Activated T-cell treated with anti-CD3 and anti-CD28 coated beads, Interleukin-2, amount 50 U/mL, for 24 hours (primary cell): ENCODE results near the gene FAM20A.
"Not testable (repeated sequence)": the region's sequence is repeated elsewhere in the genome, so short reads cannot be mapped to it uniquely, and the experiment has no call there.

Experiments used
- DNase-seq: peaks from one replicate; pipeline ENCODE4 v3.0.0-alpha.2; 2020
- H3K27ac Mint-ChIP-seq: 2 replicates; pipeline ENCODE4 v1.8.0; 2020; ENCODE audit warnings: mild to moderate bottlenecking, mixed read lengths
- H3K27me3 Mint-ChIP-seq: 2 replicates; pipeline ENCODE4 v1.8.0; 2020; ENCODE audit warnings: mixed read lengths
- H3K36me3 Mint-ChIP-seq: 2 replicates; pipeline ENCODE4 v1.8.0; 2020; ENCODE audit warnings: low read depth, mixed read lengths
- H3K4me1 Mint-ChIP-seq: 2 replicates; pipeline ENCODE4 v1.8.0; 2020; ENCODE audit warnings: low read depth, mixed read lengths
- H3K4me3 Mint-ChIP-seq: 2 replicates; pipeline ENCODE4 v1.8.0; 2020; ENCODE audit warnings: mild to moderate bottlenecking, moderate library complexity, mixed read lengths
- H3K9me3 Mint-ChIP-seq: 2 replicates; pipeline ENCODE4 v1.8.0; 2020; ENCODE audit warnings: mixed read lengths

Gene FAM20A

DNA sequence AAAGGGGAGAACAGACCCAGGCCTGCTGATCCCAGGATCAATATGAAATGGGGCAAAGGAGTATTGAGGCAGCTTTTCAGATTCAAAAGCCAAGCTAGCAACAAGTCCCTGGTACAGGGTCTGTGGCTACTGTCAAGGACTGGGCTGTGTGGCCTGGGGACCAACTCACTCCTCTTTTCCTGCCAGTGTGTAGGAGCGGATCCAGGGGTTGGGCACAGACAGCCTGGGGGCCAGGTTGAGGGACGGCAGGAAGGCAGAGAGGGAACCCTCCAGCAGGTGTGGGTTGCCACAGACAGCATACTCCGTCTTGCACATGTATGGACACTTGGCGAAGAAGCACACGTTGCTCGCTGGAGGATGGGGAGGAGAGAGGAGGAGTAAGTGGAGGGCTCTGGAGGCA, 59.4 kb downstream of the FAM20A start:
- H3K36me3 Mint-ChIP-seq = peaks cover 31% of the 10 kb centered on the region
- peaks cover 3% of the 10 kb centered on the region for H3K9me3 Mint-ChIP-seq
- H3K27ac Mint-ChIP-seq = no peak overlapping the region
- no peaks in the 10 kb centered on the region for H3K27me3 Mint-ChIP-seq
- H3K4me3 Mint-ChIP-seq = no peak overlapping the region
- DNase-seq = no peak
- no peaks in the 10 kb centered on the region for H3K4me1 Mint-ChIP-seq

DNA sequence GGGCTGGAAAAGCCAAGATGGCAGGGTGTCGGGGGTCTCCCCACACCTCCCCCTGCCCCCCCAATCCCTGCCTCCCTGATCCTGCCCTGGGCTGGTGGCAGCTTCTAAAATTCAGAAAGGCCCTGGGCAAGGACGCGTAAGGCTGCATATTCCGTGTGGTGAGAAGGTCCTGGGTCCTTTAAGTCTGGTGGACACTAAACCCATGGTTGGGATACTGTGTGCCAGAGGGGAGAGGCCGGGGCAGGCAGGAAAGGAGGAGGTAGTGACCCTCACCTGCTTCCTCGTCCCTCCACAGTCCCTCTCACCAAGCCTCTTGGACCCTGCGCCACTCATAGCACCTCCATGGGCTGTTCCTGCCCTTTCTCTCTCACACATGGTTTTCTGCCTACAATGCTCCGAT, 60.2 kb downstream of the FAM20A start:
- H3K36me3 Mint-ChIP-seq = peaks cover 37% of the 10 kb centered on the region
- no peaks in the 10 kb centered on the region for H3K27me3 Mint-ChIP-seq
- no peak overlapping the region for H3K4me3 Mint-ChIP-seq
- H3K27ac Mint-ChIP-seq = no peak overlapping the region
- no peaks in the 10 kb centered on the region for H3K4me1 Mint-ChIP-seq
- no peaks in the 10 kb centered on the region for H3K9me3 Mint-ChIP-seq
- no peak for DNase-seq

DNA sequence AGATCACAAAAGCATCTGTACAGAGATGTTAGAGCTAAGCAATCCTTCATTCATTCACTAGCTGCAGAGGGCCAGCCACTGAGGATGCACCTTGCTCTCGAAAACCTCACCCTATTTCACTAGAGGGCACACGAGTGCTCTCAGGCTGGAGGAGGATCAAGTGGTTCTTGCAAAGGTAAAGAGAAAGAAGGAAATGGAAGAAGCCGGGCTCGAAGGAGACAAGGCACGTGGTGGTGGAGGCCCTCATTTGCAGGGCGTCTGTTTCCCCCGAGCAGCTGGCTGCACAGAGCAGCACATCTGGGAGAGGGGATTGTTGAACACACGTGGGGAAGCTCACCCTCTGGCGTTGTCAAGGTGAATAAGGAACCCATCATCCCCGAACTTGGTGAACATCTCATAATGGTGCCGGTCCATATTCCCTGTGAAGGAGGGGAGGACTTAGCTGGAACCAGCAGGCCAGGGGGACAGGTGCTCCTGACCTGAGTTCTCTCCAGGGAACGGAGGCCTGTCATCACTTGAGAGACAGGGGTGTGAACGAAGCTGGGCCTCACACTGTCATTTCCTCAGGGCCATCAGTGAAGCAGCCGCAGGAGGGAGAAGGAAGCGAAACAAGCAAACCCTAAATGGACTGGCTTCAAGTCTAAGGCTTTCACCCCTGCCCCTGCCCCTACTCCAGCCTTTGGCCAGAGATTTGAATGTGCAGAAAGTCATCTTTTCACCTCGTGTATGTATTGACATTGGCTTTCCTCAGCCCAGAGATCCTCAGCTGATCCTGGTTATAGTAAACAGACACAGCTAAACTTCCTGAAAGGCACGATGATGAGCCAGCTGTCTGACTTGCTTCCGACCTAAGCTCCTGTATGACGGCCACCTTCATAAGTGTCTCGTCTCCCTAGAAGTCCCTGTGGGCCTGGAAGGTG, 61.4 kb downstream of the FAM20A start:
- Mint-ChIP-seq H3K4me3 (no peak overlapping the region), H3K27ac (peak overlapping the region; percentile 36), H3K27me3 (no peaks in the 10 kb centered on the region), H3K9me3 (no peaks in the 10 kb centered on the region), H3K4me1 (peaks cover 3% of the 10 kb centered on the region), H3K36me3 (peaks cover 47% of the 10 kb centered on the region)
- DNase-seq = no peak

DNA sequence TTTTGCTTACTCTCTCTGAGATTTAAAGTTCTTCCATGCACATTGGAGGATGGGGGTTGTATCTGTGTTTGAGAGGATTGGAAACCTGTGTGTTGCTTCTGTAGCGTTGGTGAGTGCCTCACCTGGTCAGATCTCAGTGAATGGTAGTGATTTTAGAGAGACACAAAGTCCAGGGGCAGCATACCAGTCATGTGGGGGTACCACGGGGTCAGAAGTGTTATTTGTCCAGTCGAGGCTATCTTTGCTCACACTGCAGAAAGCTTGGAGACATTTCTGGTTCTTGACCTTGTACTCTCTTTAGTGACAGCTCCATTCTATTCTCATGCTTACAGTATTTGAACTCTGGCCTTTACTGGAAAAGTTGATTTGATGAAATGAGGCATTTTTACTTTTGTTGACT, 65.2 kb downstream of the FAM20A start:
- H3K27me3 Mint-ChIP-seq = no peaks in the 10 kb centered on the region
- peaks cover 13% of the 10 kb centered on the region for H3K4me1 Mint-ChIP-seq
- peak overlapping the region; percentile 20 for H3K27ac Mint-ChIP-seq
- no peak overlapping the region for H3K4me3 Mint-ChIP-seq
- DNase-seq = no peak
- no peaks in the 10 kb centered on the region for H3K9me3 Mint-ChIP-seq
- peaks cover 75% of the 10 kb centered on the region for H3K36me3 Mint-ChIP-seq

DNA sequence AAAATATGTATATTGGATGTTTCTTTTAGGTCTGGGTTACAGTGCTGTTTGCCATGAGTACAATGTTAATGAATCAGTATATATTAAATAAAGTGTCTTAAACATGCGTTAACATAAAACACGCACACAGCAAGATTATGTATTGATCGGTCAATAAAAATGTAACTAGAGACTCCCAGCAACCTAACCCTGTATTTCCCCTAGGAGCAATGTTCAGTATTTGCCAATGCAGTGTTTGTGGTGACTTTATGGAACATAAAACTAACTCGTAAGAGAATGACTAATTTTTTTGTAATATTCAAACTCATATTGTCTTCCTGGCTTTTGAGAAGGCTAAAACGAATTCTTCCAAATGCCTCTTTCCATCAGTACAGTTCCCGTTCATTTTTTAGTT, 66.5 kb downstream of the FAM20A start:
- H3K27me3 Mint-ChIP-seq = no peaks in the 10 kb centered on the region
- DNase-seq = no peak
- H3K9me3 Mint-ChIP-seq = no peaks in the 10 kb centered on the region
- no peak overlapping the region for H3K4me3 Mint-ChIP-seq
- H3K36me3 Mint-ChIP-seq = peaks cover 77% of the 10 kb centered on the region
- H3K27ac Mint-ChIP-seq = peak overlapping the region; percentile 81
- H3K4me1 Mint-ChIP-seq = peaks cover 13% of the 10 kb centered on the region

DNA sequence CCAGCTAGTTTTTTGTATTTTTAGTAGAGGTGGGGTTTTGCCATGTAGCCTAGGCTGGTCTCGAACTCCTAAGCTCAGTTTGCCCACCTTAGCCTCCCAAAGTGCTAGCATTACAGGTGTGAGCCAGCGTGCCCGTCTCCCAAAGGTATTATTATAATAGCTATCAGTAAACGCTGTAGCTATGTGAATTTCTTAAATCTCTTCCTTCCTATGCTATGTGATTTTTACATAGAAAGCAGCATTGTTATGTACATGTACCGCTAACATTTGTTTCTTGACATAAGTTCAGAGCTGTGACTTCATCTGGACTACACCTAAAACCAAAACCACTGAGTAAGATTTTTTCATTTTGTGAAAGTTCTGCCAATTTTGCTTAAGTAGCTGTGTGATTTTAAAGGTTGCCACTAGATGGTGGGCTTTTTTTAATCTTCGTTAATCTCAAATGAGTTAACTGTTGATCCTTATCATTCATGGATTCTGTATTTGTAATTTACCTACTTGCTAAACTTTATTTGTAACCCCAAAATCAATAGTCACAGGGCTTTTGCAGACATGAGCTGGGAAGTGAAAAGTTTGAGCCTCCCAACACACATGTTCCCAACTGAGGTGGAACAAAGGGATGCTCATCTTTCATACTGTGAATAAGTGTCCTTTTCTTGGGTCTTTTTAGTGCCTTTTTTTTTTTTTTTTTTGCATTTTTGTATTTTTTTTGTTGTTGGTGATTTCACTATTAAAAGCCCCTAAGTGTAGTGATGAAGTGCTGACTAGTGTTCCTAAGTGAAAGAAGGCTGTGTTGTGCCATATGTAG, 67.1 kb downstream of the FAM20A start:
- Mint-ChIP-seq H3K9me3 (no peaks in the 10 kb centered on the region), H3K4me1 (peaks cover 13% of the 10 kb centered on the region), H3K4me3 (no peak overlapping the region), H3K27me3 (no peaks in the 10 kb centered on the region), H3K27ac (peak overlapping the region; percentile 22), H3K36me3 (peaks cover 77% of the 10 kb centered on the region)
- DNase-seq = no peak

DNA sequence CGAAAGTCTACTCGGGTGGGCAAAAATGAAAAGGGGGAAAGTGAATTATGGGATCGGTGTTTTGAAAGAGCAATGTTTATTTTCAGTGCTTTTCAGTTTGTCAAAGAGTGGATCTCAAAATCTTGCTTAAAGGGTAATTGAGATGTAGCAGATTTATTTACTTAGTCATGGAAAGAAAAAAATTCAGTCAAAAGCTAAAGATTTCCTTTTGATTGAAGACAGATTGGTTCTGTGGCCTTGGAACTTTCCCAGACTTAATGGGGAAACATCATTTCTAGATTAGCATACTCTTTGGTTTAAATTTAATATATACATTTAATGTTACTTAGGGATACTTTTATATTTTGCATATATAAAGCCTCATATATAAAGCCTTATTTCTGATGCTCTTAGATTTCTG, 68.3 kb downstream of the FAM20A start:
- DNase-seq = no peak
- Mint-ChIP-seq H3K36me3 (peaks cover 82% of the 10 kb centered on the region), H3K4me3 (no peak overlapping the region), H3K27me3 (no peaks in the 10 kb centered on the region), H3K9me3 (no peaks in the 10 kb centered on the region), H3K4me1 (peaks cover 13% of the 10 kb centered on the region), H3K27ac (no peak overlapping the region)

DNA sequence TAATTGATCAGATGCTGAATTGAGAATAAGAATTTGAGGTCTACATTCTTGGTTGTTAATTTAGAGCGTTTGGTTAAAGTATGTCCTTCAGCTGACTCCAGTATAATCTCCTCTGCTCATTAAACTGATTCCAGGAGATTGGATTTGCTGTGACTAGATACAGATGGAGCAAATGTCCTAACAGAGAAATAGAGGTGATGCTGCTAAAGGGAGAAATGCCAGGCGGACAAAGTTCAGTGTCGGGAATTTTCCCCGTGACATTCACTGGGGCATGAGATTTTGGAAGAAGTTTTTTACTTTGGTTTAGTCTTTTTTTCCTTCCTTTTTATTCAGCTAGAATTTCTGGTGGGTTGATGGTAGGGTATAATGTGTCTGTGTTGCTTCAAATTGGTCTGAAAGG, 69.9 kb downstream of the FAM20A start:
- no peak overlapping the region for H3K27ac Mint-ChIP-seq
- peaks cover 13% of the 10 kb centered on the region for H3K4me1 Mint-ChIP-seq

DNA sequence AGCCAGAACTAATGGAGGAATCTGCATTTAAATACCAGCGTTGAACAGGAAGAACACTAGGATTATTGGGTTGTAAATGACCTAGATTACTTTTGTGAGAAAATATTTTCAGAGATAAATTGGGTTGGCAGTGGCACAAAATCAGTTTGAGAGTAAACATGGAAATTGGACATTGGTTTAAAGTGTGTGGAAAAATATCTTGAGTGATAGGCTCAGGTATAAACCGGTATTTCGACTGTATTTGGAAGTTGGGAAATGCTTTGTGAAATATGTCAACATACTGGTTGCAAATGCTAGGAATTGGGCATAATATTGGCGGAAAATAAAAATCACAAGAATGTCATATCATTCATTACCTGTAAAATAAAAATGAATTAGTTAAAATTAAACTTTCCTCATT, 73.9 kb downstream of the FAM20A start:
- Mint-ChIP-seq H3K36me3 (peaks cover 97% of the 10 kb centered on the region), H3K27me3 (no peaks in the 10 kb centered on the region), H3K4me1 (peaks cover 6% of the 10 kb centered on the region), H3K27ac (no peak overlapping the region), H3K4me3 (no peak overlapping the region), H3K9me3 (no peaks in the 10 kb centered on the region)
- DNase-seq = no peak

More for the DNA sequence above, 69.9 kb downstream of the FAM20A start:
- Mint-ChIP-seq H3K4me3 (no peak overlapping the region), H3K9me3 (no peaks in the 10 kb centered on the region), H3K27me3 (no peaks in the 10 kb centered on the region), H3K36me3 (peaks cover 88% of the 10 kb centered on the region)
- no peak for DNase-seq

DNA sequence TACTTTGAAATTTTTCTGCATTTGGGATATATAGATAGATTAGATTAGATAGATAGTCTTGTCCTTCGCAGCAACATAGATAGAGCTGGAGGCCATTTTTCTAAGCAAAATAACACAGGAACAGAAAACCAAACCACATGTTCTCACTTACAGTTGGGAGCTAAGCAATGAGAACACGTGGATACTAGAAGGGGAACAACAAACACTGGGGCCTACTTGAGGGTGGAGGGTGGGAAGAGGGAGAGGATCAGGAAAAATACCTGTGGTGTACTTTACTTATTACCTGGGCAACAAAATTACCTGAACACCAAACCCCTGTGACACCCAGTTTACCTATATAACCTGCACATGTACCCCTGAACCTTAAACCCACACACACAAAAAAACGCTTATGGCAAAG, 74.6 kb downstream of the FAM20A start:
- Mint-ChIP-seq H3K36me3 (peaks cover 100% of the 10 kb centered on the region), H3K4me3 (no peak overlapping the region), H3K4me1 (peaks cover 10% of the 10 kb centered on the region), H3K27ac (peak overlapping the region; percentile 27), H3K27me3 (no peaks in the 10 kb centered on the region), H3K9me3 (no peaks in the 10 kb centered on the region)
- no peak for DNase-seq

DNA sequence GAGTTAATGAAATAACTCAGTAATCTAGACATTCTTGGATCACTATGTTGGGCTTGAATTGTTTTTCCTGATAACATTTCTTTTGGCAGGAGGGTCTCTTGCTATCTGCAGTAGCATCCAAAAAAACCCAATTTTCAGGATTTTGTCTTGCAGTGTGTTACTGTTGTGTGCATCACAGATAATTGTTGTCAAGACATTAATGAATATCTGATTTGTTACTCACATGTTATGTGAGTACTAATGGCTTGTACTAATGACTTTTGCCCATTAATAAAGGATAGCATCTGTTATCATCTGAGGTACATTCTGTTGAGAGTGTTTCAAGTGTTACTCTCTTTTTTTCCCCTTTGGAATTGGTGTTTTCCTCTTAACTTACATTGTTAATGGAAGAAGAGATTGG, 78.9 kb downstream of the FAM20A start:
- H3K9me3 Mint-ChIP-seq = no peaks in the 10 kb centered on the region
- no peak overlapping the region for H3K4me3 Mint-ChIP-seq
- no peak for DNase-seq

DNA sequence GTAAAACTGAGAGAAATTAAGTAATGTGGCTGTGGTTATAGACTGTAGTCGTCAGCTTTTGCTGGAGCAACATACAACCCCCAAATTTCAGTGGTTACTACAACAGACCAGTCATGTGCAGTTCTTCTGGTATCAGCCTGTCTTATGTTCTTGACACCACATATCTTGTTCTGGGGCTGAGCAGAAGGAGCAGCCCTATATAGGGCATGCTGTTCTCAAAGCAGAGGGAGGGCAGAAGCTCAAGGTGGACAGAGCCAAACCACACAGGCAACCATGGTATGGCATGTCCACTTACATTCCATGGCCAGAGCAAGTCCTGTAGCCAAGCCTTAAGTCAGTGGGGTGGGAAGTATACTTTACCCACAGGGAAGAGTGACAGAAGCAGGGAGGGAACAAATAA, 81.3 kb downstream of the FAM20A start:
- DNase-seq = no peak
- Mint-ChIP-seq H3K36me3 (peaks cover 91% of the 10 kb centered on the region), H3K4me1 (peaks cover 54% of the 10 kb centered on the region), H3K27ac (peak overlapping the region; percentile 24), H3K4me3 (no peak overlapping the region), H3K27me3 (no peaks in the 10 kb centered on the region), H3K9me3 (no peaks in the 10 kb centered on the region)

More for the DNA sequence above, 78.9 kb downstream of the FAM20A start:
- Mint-ChIP-seq H3K4me1 (peaks cover 35% of the 10 kb centered on the region), H3K36me3 (peaks cover 94% of the 10 kb centered on the region), H3K27ac (no peak overlapping the region), H3K27me3 (no peaks in the 10 kb centered on the region)

DNA sequence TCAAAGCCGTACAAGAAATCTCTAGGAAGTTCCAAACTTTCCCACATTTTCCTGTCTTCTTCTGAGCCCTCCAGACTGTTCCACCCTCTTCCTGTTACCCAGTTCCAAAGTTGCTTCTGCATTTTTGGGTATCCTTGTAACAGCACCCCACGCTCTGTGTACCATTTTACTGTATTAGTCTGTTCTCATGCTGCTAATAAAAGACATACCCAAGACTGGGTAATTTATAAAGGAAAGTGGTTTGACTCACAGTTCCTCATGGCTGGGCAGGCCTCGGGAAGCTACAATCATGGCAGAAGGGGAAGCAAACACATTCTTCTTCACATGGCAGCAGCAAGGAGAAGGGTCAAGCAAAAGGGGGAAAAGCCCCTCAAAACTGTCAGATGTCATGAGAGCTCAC, 82.1 kb downstream of the FAM20A start:
- not testable (repeated sequence) for H3K9me3 Mint-ChIP-seq, DNase-seq, H3K27ac Mint-ChIP-seq, H3K27me3 Mint-ChIP-seq, H3K4me3 Mint-ChIP-seq
- Mint-ChIP-seq H3K4me1 (peaks cover 63% of the 10 kb centered on the region), H3K36me3 (peaks cover 84% of the 10 kb centered on the region)

DNA sequence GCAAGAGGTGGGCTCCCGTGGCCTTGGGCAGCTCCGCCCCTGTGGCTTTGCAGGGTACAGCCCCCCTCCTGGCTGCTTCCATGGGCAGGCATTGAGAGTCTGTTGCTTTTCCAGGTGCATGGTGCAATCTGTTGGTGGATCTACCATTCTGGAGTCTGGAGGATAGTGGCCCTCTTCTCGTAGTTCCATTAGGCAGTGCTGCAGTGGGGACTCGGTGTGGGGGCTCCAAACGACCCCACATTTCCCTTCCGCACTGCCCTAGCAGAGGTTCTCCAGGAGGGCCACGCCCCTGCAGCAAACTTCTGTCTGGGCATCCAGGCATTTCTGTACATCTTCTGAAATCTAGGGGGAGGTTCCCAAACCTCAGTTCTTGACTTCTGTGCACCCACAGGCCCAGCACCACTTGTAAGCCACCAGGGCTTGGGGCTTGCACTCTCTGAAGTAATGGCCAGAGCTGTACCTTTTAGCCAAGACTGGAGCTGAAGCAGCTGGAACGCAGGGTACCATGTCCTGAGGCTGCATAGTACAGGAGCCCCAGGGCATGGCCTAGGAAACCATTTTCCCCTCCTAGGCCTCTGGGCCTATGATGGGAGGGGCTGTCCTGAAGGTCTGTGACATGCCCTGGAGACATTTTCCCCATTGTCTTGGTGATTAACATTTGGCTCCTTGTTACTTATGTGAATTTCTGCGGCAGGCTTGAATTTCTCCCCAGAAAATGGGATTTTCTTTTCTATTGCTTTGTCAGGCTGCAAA, 82.9 kb downstream of the FAM20A start:
- H3K27ac Mint-ChIP-seq = no peak overlapping the region
- H3K36me3 Mint-ChIP-seq = peaks cover 82% of the 10 kb centered on the region
- peaks cover 71% of the 10 kb centered on the region for H3K4me1 Mint-ChIP-seq
- no peak for DNase-seq
- no peaks in the 10 kb centered on the region for H3K27me3 Mint-ChIP-seq
- H3K9me3 Mint-ChIP-seq = no peaks in the 10 kb centered on the region
- no peak overlapping the region for H3K4me3 Mint-ChIP-seq
